Measurements from ENCODE around the gene CHST15.

DNA sequence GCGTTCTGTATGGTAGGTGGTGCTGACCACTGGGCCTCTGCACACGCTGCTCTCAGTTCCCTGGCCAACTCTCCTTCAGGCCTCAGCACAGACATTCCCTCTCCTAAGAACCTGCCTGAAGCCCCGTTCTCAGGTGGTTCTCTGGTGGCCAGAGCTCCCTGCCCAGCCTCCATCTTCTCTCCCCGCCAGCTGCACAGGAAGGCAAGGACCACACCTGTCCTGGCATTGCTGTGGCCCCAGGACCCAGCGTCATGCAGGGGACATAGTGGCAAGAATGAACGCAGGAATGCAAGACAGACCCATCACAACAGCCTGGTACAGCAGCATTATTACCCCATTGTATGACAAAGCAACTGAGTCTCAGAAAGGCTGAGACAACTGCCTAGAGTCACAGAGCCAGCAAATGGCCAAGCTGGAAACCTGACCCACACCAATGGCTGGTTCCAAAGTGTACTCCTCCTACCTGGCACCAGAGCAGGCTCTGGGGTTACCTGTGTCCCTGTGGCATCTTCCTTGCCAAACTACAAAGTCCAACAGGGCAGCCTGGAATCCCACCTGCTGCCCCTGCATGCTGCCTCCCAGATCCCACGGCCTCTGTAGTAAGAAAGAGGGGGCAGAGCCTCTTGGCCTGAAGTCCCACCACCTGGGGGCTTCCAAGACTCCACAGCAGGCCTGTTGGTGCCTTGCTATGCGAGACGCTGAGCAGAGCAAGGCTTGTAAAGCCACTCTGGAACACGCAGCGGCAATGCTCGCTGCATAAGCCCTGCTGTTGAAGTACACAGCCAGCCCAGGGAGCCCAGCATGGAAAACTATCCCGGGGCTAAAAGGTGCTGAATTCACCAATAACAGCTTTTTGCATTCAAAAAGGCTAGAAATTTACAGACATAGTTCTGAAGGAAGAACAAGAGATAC is 73.3 kb downstream of the CHST15 start:
- TF ChIP-seq, protein P1, sequence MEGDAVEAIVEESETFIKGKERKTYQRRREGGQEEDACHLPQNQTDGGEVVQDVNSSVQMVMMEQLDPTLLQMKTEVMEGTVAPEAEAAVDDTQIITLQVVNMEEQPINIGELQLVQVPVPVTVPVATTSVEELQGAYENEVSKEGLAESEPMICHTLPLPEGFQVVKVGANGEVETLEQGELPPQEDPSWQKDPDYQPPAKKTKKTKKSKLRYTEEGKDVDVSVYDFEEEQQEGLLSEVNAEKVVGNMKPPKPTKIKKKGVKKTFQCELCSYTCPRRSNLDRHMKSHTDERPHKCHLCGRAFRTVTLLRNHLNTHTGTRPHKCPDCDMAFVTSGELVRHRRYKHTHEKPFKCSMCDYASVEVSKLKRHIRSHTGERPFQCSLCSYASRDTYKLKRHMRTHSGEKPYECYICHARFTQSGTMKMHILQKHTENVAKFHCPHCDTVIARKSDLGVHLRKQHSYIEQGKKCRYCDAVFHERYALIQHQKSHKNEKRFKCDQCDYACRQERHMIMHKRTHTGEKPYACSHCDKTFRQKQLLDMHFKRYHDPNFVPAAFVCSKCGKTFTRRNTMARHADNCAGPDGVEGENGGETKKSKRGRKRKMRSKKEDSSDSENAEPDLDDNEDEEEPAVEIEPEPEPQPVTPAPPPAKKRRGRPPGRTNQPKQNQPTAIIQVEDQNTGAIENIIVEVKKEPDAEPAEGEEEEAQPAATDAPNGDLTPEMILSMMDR (IDR thresholded peaks at IDR 0.05; ENCODE audit: poor library complexity, severe bottlenecking) = peak; percentile 36
- TF ChIP-seq EZH2 (IDR thresholded peaks at IDR 0.05; ENCODE audit: borderline replicate concordance, insufficient read depth, low read length, poor library complexity, severe bottlenecking) (no peak), MXI1 (conservative IDR thresholded peaks at IDR 0.05; ENCODE audit: poor library complexity, severe bottlenecking) (no peak), RAD21 (conservative IDR thresholded peaks at IDR 0.05) (peak; percentile 36), POLR2AphosphoS5 (IDR thresholded peaks at IDR 0.05) (no peak), EP300 (conservative IDR thresholded peaks at IDR 0.05; ENCODE audit: poor library complexity, severe bottlenecking) (no peak), SMC3 (conservative IDR thresholded peaks at IDR 0.05; ENCODE audit: poor library complexity) (peak; percentile 48), TAF1 (IDR thresholded peaks at IDR 0.05; ENCODE audit: low read depth) (no peak)
- TF ChIP-seq, protein P2, sequence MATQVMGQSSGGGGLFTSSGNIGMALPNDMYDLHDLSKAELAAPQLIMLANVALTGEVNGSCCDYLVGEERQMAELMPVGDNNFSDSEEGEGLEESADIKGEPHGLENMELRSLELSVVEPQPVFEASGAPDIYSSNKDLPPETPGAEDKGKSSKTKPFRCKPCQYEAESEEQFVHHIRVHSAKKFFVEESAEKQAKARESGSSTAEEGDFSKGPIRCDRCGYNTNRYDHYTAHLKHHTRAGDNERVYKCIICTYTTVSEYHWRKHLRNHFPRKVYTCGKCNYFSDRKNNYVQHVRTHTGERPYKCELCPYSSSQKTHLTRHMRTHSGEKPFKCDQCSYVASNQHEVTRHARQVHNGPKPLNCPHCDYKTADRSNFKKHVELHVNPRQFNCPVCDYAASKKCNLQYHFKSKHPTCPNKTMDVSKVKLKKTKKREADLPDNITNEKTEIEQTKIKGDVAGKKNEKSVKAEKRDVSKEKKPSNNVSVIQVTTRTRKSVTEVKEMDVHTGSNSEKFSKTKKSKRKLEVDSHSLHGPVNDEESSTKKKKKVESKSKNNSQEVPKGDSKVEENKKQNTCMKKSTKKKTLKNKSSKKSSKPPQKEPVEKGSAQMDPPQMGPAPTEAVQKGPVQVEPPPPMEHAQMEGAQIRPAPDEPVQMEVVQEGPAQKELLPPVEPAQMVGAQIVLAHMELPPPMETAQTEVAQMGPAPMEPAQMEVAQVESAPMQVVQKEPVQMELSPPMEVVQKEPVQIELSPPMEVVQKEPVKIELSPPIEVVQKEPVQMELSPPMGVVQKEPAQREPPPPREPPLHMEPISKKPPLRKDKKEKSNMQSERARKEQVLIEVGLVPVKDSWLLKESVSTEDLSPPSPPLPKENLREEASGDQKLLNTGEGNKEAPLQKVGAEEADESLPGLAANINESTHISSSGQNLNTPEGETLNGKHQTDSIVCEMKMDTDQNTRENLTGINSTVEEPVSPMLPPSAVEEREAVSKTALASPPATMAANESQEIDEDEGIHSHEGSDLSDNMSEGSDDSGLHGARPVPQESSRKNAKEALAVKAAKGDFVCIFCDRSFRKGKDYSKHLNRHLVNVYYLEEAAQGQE (IDR thresholded peaks at IDR 0.05; ENCODE audit: borderline replicate concordance) = no peak
